GM06990 (cell line): Measurements from ENCODE around the gene IL1RL1.

Source experiments
- DNase-seq: peaks from one replicate; pipeline ENCODE4 v3.0.0-alpha.2; 2011; ENCODE audit not compliant: insufficient read length; ENCODE audit errors: extremely low read depth
- H3K27me3 ChIP-seq: replicated peaks from 2 replicates; pipeline ENCODE4 v1.6.0; 2011; ENCODE audit warnings: low read length; ENCODE audit not compliant: control insufficient read depth, insufficient read depth
- H3K36me3 ChIP-seq: 2 replicates; pipeline ENCODE4 v1.5.1; 2011; ENCODE audit warnings: low read length; ENCODE audit not compliant: control insufficient read depth, insufficient read depth
- H3K4me3 ChIP-seq: replicated peaks from 2 replicates; pipeline ENCODE4 v1.5.1; 2011; ENCODE audit warnings: low read depth, mild to moderate bottlenecking, control low read depth, low read length
- TF ChIP-seq, protein P1 (sequence below): IDR thresholded peaks from 2 replicates; pipeline ENCODE4 v1.5.1; 2011; ENCODE audit warnings: low read length, control low read depth, mild to moderate bottlenecking, inconsistent platforms; ENCODE audit not compliant: insufficient read depth, poor library complexity, severe bottlenecking

The IL1RL1 gene

GRCh38 chr2:102344397-102344796 lies 33.0 kb downstream of the IL1RL1 start:
- no peak overlapping the region for H3K4me3 ChIP-seq
- no peaks in the 10 kb centered on the region for H3K27me3 ChIP-seq
- H3K36me3 ChIP-seq: no peaks in the 10 kb centered on the region
- no peak for DNase-seq
- TF ChIP-seq, protein P1, sequence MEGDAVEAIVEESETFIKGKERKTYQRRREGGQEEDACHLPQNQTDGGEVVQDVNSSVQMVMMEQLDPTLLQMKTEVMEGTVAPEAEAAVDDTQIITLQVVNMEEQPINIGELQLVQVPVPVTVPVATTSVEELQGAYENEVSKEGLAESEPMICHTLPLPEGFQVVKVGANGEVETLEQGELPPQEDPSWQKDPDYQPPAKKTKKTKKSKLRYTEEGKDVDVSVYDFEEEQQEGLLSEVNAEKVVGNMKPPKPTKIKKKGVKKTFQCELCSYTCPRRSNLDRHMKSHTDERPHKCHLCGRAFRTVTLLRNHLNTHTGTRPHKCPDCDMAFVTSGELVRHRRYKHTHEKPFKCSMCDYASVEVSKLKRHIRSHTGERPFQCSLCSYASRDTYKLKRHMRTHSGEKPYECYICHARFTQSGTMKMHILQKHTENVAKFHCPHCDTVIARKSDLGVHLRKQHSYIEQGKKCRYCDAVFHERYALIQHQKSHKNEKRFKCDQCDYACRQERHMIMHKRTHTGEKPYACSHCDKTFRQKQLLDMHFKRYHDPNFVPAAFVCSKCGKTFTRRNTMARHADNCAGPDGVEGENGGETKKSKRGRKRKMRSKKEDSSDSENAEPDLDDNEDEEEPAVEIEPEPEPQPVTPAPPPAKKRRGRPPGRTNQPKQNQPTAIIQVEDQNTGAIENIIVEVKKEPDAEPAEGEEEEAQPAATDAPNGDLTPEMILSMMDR: no peak

DNA sequence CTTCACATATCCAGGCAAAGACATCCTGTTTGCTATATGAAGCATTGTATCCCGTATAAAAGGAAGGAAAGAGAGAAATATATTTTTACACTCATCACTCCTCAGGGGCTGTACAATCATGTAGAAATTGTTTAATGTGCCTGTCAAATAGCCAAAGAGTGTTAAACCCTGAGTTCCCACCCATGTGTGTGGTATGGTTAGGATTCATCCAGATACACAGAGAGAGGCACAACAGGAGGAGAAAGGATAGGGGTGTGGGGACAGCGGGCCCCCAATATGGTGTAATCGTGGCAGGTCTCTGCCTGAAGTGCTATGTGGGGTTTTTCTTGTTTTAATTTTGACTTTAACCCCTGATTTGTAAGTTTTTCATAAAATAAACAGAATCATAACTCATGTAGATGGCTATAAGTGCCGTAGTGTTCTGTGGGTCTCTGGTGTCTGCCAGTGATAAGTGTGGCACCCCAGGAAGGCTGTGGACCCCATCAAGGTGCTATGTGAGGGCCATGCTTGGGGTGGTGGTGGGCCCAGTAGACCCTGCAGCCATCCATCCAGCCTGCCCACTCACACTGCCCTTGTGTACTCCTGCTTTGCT lies 34.1 kb downstream of the IL1RL1 start:
- DNase-seq: no peak
- no peaks in the 10 kb centered on the region for H3K36me3 ChIP-seq
- TF ChIP-seq, protein P1: no peak
- no peaks in the 10 kb centered on the region for H3K27me3 ChIP-seq
- H3K4me3 ChIP-seq: no peak overlapping the region

DNA sequence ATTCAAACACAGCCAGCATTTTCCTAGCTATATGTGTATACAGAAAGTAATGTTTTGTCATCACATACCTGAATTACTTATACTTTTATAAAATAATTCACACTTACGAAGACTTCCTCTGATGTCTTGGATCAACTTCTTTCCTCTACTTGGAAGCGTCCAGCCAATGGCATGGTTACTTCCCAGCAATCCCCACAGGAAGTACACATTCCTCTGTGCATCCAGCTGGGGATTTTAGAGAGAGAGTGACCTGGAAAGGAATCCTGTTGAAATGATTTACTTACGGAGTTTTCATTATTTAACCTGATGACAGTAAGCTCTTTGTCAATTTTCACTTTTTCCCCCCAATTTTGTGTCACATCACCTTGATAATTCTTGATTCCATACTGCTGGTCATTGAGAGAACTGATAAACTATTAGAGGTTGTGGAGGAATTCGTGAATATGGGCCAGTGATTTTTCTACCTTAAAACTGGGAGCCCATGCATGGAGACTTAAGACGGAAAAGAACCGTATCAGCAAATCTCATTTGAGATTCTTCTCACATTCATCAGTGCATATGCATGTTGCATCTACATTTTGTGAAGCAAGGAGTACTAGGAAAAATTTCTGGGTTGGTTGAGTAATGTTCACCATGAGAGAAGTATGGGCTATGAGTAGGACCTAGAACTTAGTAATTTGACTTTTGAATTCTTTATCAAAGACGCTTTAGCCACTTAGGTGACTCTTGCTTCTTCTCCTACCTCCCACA lies 35.2 kb downstream of the IL1RL1 start:
- DNase-seq: no peak
- no peaks in the 10 kb centered on the region for H3K27me3 ChIP-seq
- H3K36me3 ChIP-seq: no peaks in the 10 kb centered on the region
- TF ChIP-seq, protein P1: no peak
- no peak overlapping the region for H3K4me3 ChIP-seq

- DNase-seq: no peak
- Histone ChIP-seq H3K36me3 (no peaks in the 10 kb centered on the region), H3K27me3 (no peaks in the 10 kb centered on the region), H3K4me3 (no peak overlapping the region)
- TF ChIP-seq, protein P1: no peak
These were observed 38.9 kb downstream of the IL1RL1 start for GRCh38 chr2:102350137-102350793.

GRCh38 chr2:102355526-102356380 lies 44.4 kb downstream of the IL1RL1 start, which contains the start of gene IL18R1:
Gene IL18R1 (plus strand): TSS chr2:102355796. CDS start chr2:102362661, 6,865 bp downstream.
- peak; percentile 91 for DNase-seq
- TF ChIP-seq, protein P1: peak; percentile 61
- no peaks in the 10 kb centered on the region for H3K27me3 ChIP-seq
- H3K36me3 ChIP-seq: no peaks in the 10 kb centered on the region
- peak within 1 kb of the TSS; percentile 85 for H3K4me3 ChIP-seq
